ENCODE measurements around the gene PAXX.

- TF ChIP-seq POLR2A (IDR thresholded peaks at IDR 0.05) (no peak), CTCF (IDR thresholded peaks at IDR 0.05) (no peak)
These were observed 10.5 kb upstream of the PAXX start for GRCh38 chr9:136981588-136982231.

Data from Peyer's patch (tissue), 4 donors.